ENCODE results near the gene UBXN11.

DNA sequence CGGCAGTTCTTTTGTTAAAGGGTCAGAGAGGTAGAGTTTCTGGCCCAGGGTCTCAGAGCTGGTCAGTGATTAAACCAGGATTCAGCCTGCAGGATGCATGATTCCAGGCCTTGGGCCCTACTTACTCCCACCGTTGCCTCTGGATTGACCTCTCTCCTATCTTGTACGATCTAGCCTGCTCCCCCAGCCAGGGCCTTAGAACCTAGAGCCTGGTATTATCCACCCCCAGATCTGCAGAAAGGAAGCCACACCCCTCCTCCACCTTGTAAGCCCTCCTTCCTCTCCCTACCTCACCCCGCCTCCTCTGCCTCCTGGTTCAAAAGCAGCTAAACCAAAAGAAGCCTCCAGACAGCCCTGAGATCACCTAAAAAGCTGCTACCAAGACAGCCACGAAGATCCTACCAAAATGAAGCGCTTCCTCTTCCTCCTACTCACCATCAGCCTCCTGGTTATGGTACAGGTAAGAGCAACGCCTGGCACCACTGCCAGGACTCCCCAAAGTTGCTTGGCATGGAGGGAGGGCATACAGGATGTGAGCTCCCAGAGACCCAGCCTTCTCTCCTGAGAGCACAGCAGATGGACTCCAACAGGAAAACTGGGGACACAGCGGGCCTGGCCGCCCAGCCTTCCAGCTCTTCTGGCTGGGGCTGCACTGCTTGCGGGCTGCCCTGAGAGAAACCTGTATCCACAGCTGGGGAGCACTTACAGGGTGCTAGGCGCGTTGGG, 11.3 kb upstream of the UBXN11 start, which contains the start of gene CD52:
- TF ChIP-seq MAX (IDR thresholded peaks at IDR 0.05) (no peak), TAF1 (IDR thresholded peaks at IDR 0.05; ENCODE audit: low read depth) (no peak), EP300 (IDR thresholded peaks at IDR 0.05; ENCODE audit: borderline replicate concordance) (no peak), ZBTB7A (IDR thresholded peaks at IDR 0.05; ENCODE audit: low read depth) (no peak), FOXM1 (IDR thresholded peaks at IDR 0.05; ENCODE audit: borderline replicate concordance, low read depth) (no peak)
- TF ChIP-seq, protein P1, sequence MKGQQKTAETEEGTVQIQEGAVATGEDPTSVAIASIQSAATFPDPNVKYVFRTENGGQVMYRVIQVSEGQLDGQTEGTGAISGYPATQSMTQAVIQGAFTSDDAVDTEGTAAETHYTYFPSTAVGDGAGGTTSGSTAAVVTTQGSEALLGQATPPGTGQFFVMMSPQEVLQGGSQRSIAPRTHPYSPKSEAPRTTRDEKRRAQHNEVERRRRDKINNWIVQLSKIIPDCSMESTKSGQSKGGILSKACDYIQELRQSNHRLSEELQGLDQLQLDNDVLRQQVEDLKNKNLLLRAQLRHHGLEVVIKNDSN (IDR thresholded peaks at IDR 0.05): no peak
- TF ChIP-seq, protein P2, sequence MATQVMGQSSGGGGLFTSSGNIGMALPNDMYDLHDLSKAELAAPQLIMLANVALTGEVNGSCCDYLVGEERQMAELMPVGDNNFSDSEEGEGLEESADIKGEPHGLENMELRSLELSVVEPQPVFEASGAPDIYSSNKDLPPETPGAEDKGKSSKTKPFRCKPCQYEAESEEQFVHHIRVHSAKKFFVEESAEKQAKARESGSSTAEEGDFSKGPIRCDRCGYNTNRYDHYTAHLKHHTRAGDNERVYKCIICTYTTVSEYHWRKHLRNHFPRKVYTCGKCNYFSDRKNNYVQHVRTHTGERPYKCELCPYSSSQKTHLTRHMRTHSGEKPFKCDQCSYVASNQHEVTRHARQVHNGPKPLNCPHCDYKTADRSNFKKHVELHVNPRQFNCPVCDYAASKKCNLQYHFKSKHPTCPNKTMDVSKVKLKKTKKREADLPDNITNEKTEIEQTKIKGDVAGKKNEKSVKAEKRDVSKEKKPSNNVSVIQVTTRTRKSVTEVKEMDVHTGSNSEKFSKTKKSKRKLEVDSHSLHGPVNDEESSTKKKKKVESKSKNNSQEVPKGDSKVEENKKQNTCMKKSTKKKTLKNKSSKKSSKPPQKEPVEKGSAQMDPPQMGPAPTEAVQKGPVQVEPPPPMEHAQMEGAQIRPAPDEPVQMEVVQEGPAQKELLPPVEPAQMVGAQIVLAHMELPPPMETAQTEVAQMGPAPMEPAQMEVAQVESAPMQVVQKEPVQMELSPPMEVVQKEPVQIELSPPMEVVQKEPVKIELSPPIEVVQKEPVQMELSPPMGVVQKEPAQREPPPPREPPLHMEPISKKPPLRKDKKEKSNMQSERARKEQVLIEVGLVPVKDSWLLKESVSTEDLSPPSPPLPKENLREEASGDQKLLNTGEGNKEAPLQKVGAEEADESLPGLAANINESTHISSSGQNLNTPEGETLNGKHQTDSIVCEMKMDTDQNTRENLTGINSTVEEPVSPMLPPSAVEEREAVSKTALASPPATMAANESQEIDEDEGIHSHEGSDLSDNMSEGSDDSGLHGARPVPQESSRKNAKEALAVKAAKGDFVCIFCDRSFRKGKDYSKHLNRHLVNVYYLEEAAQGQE (IDR thresholded peaks at IDR 0.05; ENCODE audit: low read depth): no peak

Measured in Ishikawa (cell line).